H1 (cell line): ENCODE measurements around the gene SOX12. TPM values are rescaled to one million over a fixed set of nuclear protein-coding genes. Genes with fewer than 3 reads are reported as not detected.

Source experiments
- CTCF ChIA-PET: fragments of 300-600 bp; sonication (Branson Sonifier 250); formaldehyde crosslinking; loops from one replicate; lab custom pipeline; 2021; ENCODE audit not compliant: partially characterized antibody; lab: Charles Lee
- POLR2A ChIA-PET: fragments of 300-600 bp; sonication (Branson Sonifier 250); formaldehyde crosslinking; loops from one replicate; lab custom pipeline; 2021; ENCODE audit warnings: inconsistent platforms; ENCODE audit not compliant: partially characterized antibody; lab: Charles Lee
- DNase-seq, 2 experiments: peaks; one replicate each; pipeline versions ENCODE4 v3.0.0 to v3.0.0-alpha.2; 2010 to 2022; ENCODE audit warnings: low spot score in 2 of 2, low read depth in 1 of 2, mixed read lengths in 1 of 2
- FAIRE-seq: peaks from 2 replicates; lab custom pipeline; 2011; peaks lifted over from hg19 to GRCh38; lab: Jason Lieb, UNC
- H2AFZ ChIP-seq: 2 replicates; pipeline ENCODE4 v1.8.1; 2012; ENCODE audit warnings: low read length, inconsistent platforms
- H2AK5ac ChIP-seq: 2 replicates; pipeline ENCODE4 v1.6.1; 2013; ENCODE audit warnings: low read depth, low read length
- H2BK120ac ChIP-seq: replicated peaks from 2 replicates; pipeline ENCODE3; 2013; ENCODE audit warnings: low read depth, low read length, inconsistent platforms
- H2BK12ac ChIP-seq: 2 replicates; pipeline ENCODE4 v1.6.1; 2013; ENCODE audit warnings: low read depth, low read length
- H2BK15ac ChIP-seq: 2 replicates; pipeline ENCODE4 v1.6.1; 2013; ENCODE audit warnings: low read length
- H2BK20ac ChIP-seq: 2 replicates; pipeline ENCODE4 v1.6.1; 2013; ENCODE audit warnings: low read length
- H2BK5ac ChIP-seq: 2 replicates; pipeline ENCODE4 v1.6.1; 2013; ENCODE audit warnings: low read depth, low read length
- H3K14ac ChIP-seq: 2 replicates; pipeline ENCODE4 v1.6.1; 2013; ENCODE audit warnings: inconsistent platforms; ENCODE audit not compliant: insufficient read length
- H3K18ac ChIP-seq: 2 replicates; pipeline ENCODE4 v1.6.1; 2013; ENCODE audit warnings: low read length; ENCODE audit errors: extremely low read depth
- H3K23ac ChIP-seq: 2 replicates; pipeline ENCODE4 v1.6.1; 2013; ENCODE audit warnings: inconsistent platforms; ENCODE audit not compliant: insufficient read length
- H3K23me2 ChIP-seq: 2 replicates; pipeline ENCODE4 v1.6.1; 2013; ENCODE audit warnings: low read depth, low read length
- H3K27ac ChIP-seq: 2 replicates; pipeline ENCODE4 v1.6.1; 2011; ENCODE audit warnings: low read depth, low read length, inconsistent platforms
- H3K27me3 ChIP-seq, 4 experiments: replicated peaks in 1 of 4; 1 replicate in 1 of 4; 2 replicates in 3 of 4; pipeline versions ENCODE4 v1.6.1 to v1.8.1; 2011 to 2013; ENCODE audit warnings: low read length in 3 of 4, mild to moderate bottlenecking in 3 of 4, inconsistent platforms in 2 of 4, mixed read lengths in 2 of 4, moderate library complexity in 1 of 4; ENCODE audit not compliant: control insufficient read depth in 3 of 4, insufficient read depth in 3 of 4; ENCODE audit errors: extremely low read depth in 1 of 4
- H3K36me3 ChIP-seq, 4 experiments: 2 replicates each; pipeline versions ENCODE4 v1.6.1 to v1.8.1; 2011 to 2013; ENCODE audit warnings: mild to moderate bottlenecking in 4 of 4, low read length in 3 of 4, moderate library complexity in 2 of 4, control low read depth in 1 of 4, inconsistent platforms in 1 of 4; ENCODE audit not compliant: insufficient read depth in 4 of 4, control insufficient read depth in 2 of 4
- H3K4ac ChIP-seq: replicated peaks from 2 replicates; pipeline ENCODE3; 2013; ENCODE audit warnings: low read length, low read depth, mixed read lengths, inconsistent platforms; ENCODE audit not compliant: insufficient read length
- H3K4me1 ChIP-seq, 4 experiments: replicated peaks in 1 of 4; 1 replicate in 1 of 4; 2 replicates in 3 of 4; pipeline versions ENCODE4 v1.6.1 to v1.8.1; 2011 to 2013; ENCODE audit warnings: low read length in 3 of 4, inconsistent platforms in 2 of 4, mixed read lengths in 1 of 4; ENCODE audit not compliant: insufficient read depth in 4 of 4, control insufficient read depth in 3 of 4
- H3K4me2 ChIP-seq, 2 experiments: 2 replicates each; pipeline versions ENCODE4 v1.6.1 to v1.8.1; 2011 to 2013; ENCODE audit warnings: low read depth in 2 of 2, low read length in 2 of 2, control low read depth in 1 of 2, inconsistent platforms in 1 of 2, mild to moderate bottlenecking in 1 of 2; ENCODE audit not compliant: insufficient read depth in 1 of 2
- H3K4me3 ChIP-seq, 4 experiments: fragments of 200-600, 300-600 bp in 1 of 4; sonication (generic), shearing (Covaris generic), sonication (Bioruptor Twin) in 1 of 4; 2 replicates each; pipeline versions ENCODE4 v1.5.1 to v1.8.1; 2011 to 2016; ENCODE audit warnings: low read length in 4 of 4, low read depth in 3 of 4, control low read depth in 2 of 4, inconsistent platforms in 2 of 4, mild to moderate bottlenecking in 2 of 4, mixed read lengths in 1 of 4, moderate library complexity in 1 of 4; ENCODE audit not compliant: insufficient read depth in 2 of 4; ENCODE audit errors: extremely low read depth in 1 of 4
- H3K56ac ChIP-seq: replicated peaks from 2 replicates; pipeline ENCODE3; 2013; ENCODE audit warnings: low read depth, mild to moderate bottlenecking, mixed read lengths, low read length, inconsistent platforms; ENCODE audit not compliant: insufficient read length
- H3K79me1 ChIP-seq: 2 replicates; pipeline ENCODE4 v1.6.1; 2013; ENCODE audit warnings: low read depth, low read length, control low read depth
- H3K79me2 ChIP-seq, 2 experiments: 2 replicates each; pipeline versions ENCODE4 v1.6.1 to v1.8.1; 2012 to 2013; ENCODE audit warnings: low read length in 2 of 2, mild to moderate bottlenecking in 2 of 2, inconsistent platforms in 1 of 2; ENCODE audit not compliant: insufficient read depth in 2 of 2, control insufficient read depth in 1 of 2
- H3K9ac ChIP-seq, 4 experiments: replicated peaks in 1 of 4; 1 replicate in 1 of 4; 2 replicates in 3 of 4; pipeline versions ENCODE4 v1.6.1 to v1.8.1; 2011 to 2013; ENCODE audit warnings: low read depth in 3 of 4, low read length in 3 of 4, control low read depth in 2 of 4, mild to moderate bottlenecking in 2 of 4, moderate library complexity in 2 of 4, inconsistent platforms in 1 of 4; ENCODE audit errors: extremely low read depth in 1 of 4
- H3K9me3 ChIP-seq, 2 experiments: 2 replicates each; pipeline versions ENCODE4 v1.6.1 to v1.8.1; 2012 to 2013; ENCODE audit warnings: mild to moderate bottlenecking in 2 of 2, moderate library complexity in 2 of 2, control low read depth in 1 of 2, inconsistent platforms in 1 of 2, low read depth in 1 of 2, low read length in 1 of 2, mixed read lengths in 1 of 2; ENCODE audit not compliant: insufficient read depth in 2 of 2
- H4K20me1 ChIP-seq, 2 experiments: replicated peaks in 1 of 2; 2 replicates each; pipeline versions ENCODE3 to v1.8.1; 2011 to 2013; ENCODE audit warnings: inconsistent platforms in 2 of 2, low read length in 2 of 2, mild to moderate bottlenecking in 1 of 2; ENCODE audit not compliant: insufficient read depth in 2 of 2, control insufficient read depth in 1 of 2
- H4K5ac ChIP-seq: 2 replicates; pipeline ENCODE4 v1.6.1; 2013; ENCODE audit warnings: low read length, low read depth, mixed read lengths, inconsistent platforms; ENCODE audit not compliant: insufficient read length
- H4K8ac ChIP-seq: 2 replicates; pipeline ENCODE4 v1.8.0; 2013; ENCODE audit warnings: mild to moderate bottlenecking, moderate library complexity, low read length, inconsistent platforms; ENCODE audit not compliant: insufficient read depth; ENCODE audit errors: extremely low read depth
- H4K91ac ChIP-seq: replicated peaks from 2 replicates; pipeline ENCODE3; 2013; ENCODE audit warnings: low read length, mixed read lengths, inconsistent platforms; ENCODE audit not compliant: insufficient read length
- CBX5 ChIP-seq: fragments of 300-800, 300-1000 bp; sonication (generic); IDR thresholded peaks from 2 replicates; pipeline ENCODE4 v1.7.1; 2016; ENCODE audit warnings: antibody characterized with exemption, low read length, low read depth
- CHD1 ChIP-seq: IDR thresholded peaks from 2 replicates; pipeline ENCODE4 v1.6.1; 2012; ENCODE audit warnings: low read depth, low read length, improper control_type of control experiment
- CHD2 ChIP-seq: IDR thresholded peaks from 2 replicates; pipeline ENCODE4 v1.6.1; 2012; ENCODE audit warnings: low read length, improper control_type of control experiment
- EZH2 ChIP-seq: fragments of 200-600 bp; sonication (generic); IDR thresholded peaks from 2 replicates; pipeline ENCODE4 v1.7.1; 2012; ENCODE audit warnings: low read depth, mild to moderate bottlenecking, moderate library complexity, low read length, inconsistent platforms; ENCODE audit not compliant: severe bottlenecking
- RBBP5 ChIP-seq: IDR thresholded peaks from 2 replicates; pipeline ENCODE4 v1.7.1; 2012; ENCODE audit warnings: low read depth, mild to moderate bottlenecking, inconsistent platforms, low read length, moderate library complexity, borderline replicate concordance
- RFX5 ChIP-seq: IDR thresholded peaks from 2 replicates; pipeline ENCODE4 v1.6.1; 2011; ENCODE audit warnings: low read depth, low read length, improper control_type of control experiment, borderline replicate concordance
- RXRA ChIP-seq: IDR thresholded peaks from 2 replicates; pipeline ENCODE4 v1.6.1; 2011; ENCODE audit warnings: low read depth, mild to moderate bottlenecking, low read length, moderate library complexity; ENCODE audit not compliant: insufficient read depth
- YY1 ChIP-seq: IDR thresholded peaks from 2 replicates; pipeline ENCODE4 v1.6.1; 2011; ENCODE audit warnings: low read depth, mild to moderate bottlenecking, low read length
- WGBS, 2 experiments: shearing (Covaris generic) in 1 of 2; methylation state at CpG; one replicate each; pipeline versions ENCODE4 v1.1.6 to v1.1.7; 2013 to 2015; ENCODE audit warnings: low lambda C conversion rate in 2 of 2, mixed read lengths in 2 of 2, inconsistent platforms in 1 of 2, low coverage in 1 of 2, missing lambda C conversion rate in 1 of 2; ENCODE audit not compliant: insufficient replicate concordance in 2 of 2, insufficient coverage in 1 of 2, insufficient read length in 1 of 2; ENCODE audit errors: extremely low coverage in 1 of 2, missing lambda C conversion rate in 1 of 2; 5-methylcytosine and 5-hydroxymethylcytosine counted together
- polyA plus RNA-seq, 7 experiments: library from polyadenylated mRNA; depleted of rRNA in 3 of 7; stranded (reverse) in 5 of 7; unstranded in 2 of 7; fragments of >200 nt in 5 of 7; fragments of 200-250 nt in 2 of 7; gene quantifications; 1 replicate in 5 of 7; 2 replicates in 1 of 7; 4 replicates in 1 of 7; pipeline versions ENCODE4 v1.2.1 to v1.2.3, GENCODE V29; 2011 to 2013; ENCODE audit warnings: missing spikeins in 2 of 7, mixed read lengths in 2 of 7
- total RNA-seq: library from RNA; stranded (reverse); fragmentation: NEBNext Ultra II Directional; extraction: Animal tissue kit (Norgen Biotek cat#: 25700); gene quantifications from 2 replicates; pipeline ENCODE4 v1.2.1, GENCODE V29; 2021

The SOX12 gene
- total and polyA plus RNA-seq, 2 of the 8 experiments (the other 6 are each of a cell fraction or from before 2014, with no cell fraction given), result 6.4 to 63.0 TPM

DNA sequence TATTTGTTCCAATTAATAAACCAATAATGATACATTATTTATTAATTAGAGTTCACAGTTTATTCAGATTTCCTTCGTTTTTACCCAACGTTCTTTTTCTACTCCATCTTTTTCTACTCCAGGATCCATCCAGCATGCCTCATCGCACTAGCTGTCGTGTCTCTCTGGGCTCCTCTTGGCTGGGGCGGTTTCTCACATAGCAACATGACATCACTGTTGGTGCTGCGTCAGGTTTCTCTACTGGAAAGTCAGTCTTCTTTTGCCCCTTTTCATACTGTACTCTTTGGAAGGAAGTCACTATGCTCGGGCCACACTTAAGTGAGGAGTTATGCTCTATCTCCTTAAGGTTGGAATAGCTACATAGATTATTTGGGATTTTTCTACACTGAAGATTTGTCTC lies 13.7 kb upstream of the SOX12 start:
- no peaks in the 10 kb centered on the region for H3K36me3 ChIP-seq
- no peaks in the 10 kb centered on the region for H3K9me3 ChIP-seq
- H4K5ac ChIP-seq, result no peak overlapping the region
- no peak overlapping the region for H3K27ac ChIP-seq
- H4K20me1 ChIP-seq, result no peaks in the 10 kb centered on the region
- no peak overlapping the region for H4K8ac ChIP-seq
- no peak overlapping the region for H3K4ac ChIP-seq
- H2AFZ ChIP-seq, result no peak overlapping the region
- no peak overlapping the region for H3K56ac ChIP-seq
- POLR2A ChIA-PET, result interaction anchor here (6.3 to 6.4 kb wide), 2 partner anchors 11 to 13 kb away, joined by 84 to 97 read pairs; partner anchors contain the start of genes SOX12 and ZCCHC3
- TF ChIP-seq EZH2, result no peak
- TF ChIP-seq YY1, result no peak
- no peak for TF ChIP-seq RFX5
- TF ChIP-seq RXRA, result no peak
- TF ChIP-seq RBBP5, result no peak
- TF ChIP-seq CHD2, result no peak
- TF ChIP-seq CBX5, result no peak
- no peak for TF ChIP-seq CHD1
- H3K79me2 ChIP-seq, result no peaks in the 10 kb centered on the region
- H3K27me3 ChIP-seq, result no peaks in the 10 kb centered on the region
- H2AK5ac ChIP-seq, result no peak overlapping the region; the same call in 1 of the 2 replicates
- peak overlapping the region; percentile 64; the same call in 1 of the 2 replicates for H2BK12ac ChIP-seq
- H3K14ac ChIP-seq, result no peak overlapping the region
- H3K23ac ChIP-seq, result no peak overlapping the region
- no peak overlapping the region for H3K4me2 ChIP-seq
- peak overlapping the region; percentile 88; the same call in 1 of the 2 replicates for H2BK15ac ChIP-seq
- no peak overlapping the region for H3K9ac ChIP-seq
- FAIRE-seq, result no peak
- peaks cover 4 to 9% (median 6%) of the 10 kb centered on the region in 4 experiments; a peak in 6 of 7 replicates for H3K4me1 ChIP-seq
- CTCF ChIA-PET, result interaction anchor here (1.3 to 4.5 kb wide), 3 partner anchors 10 to 19 kb away, joined by 7 to 30 read pairs (median 22); no protein-coding TSS in a partner anchor
- H2BK5ac ChIP-seq, result no peak overlapping the region
- H3K23me2 ChIP-seq, result peaks cover 4% of the 10 kb centered on the region
- H2BK120ac ChIP-seq, result no peak overlapping the region
- H3K18ac ChIP-seq, result no peak overlapping the region
- DNase-seq, result no peak
- H3K79me1 ChIP-seq, result no peaks in the 10 kb centered on the region
- WGBS, 2 experiments, result 86% methylated on average over 7 of the region's 7 CpGs; no CpG with 5 or more reads in 1 of the 2 experiments
- no peak overlapping the region for H4K91ac ChIP-seq
- H2BK20ac ChIP-seq, result no peak overlapping the region
- H3K4me3 ChIP-seq, result no peak overlapping the region
